ENCODE data around the gene SEMA3E. TPM values are rescaled to one million over a fixed set of nuclear protein-coding genes. Genes with fewer than 3 reads are reported as not detected.

The SEMA3E gene
- total RNA-seq, 1 experiment from 2014 or later = 7.3 TPM

- ChIA-PET CTCF (no interaction called here), POLR2A (no interaction called here)
- DNase-seq (ENCODE audit: low read depth, low spot score) = no peak
- intact Hi-C loops (cut with micrococcal nuclease; ENCODE audit: unreplicated experiment) (no loop called here), in situ Hi-C loops (cut with HindIII; ENCODE audit: low pct_unique_long_range_greater_than_20kb, low sequenced_read_pairs) (no loop called here)
- H3K36me3 ChIP-seq (ENCODE audit: control insufficient read depth, insufficient read depth, low read length) = no peaks in the 10 kb centered on the region
- H3K27ac ChIP-seq (ENCODE audit: low read length) = no peak overlapping the region
- no peaks in the 10 kb centered on the region for H3K9me3 ChIP-seq (ENCODE audit: control insufficient read depth, insufficient read depth, low read depth, low read length)
- no peak overlapping the region for H3K4me3 ChIP-seq (ENCODE audit: low read depth in 2 of 2, low read length in 2 of 2)
- no peaks in the 10 kb centered on the region for H3K4me1 ChIP-seq (ENCODE audit: control insufficient read depth, insufficient read depth, low read length)
- TF ChIP-seq POLR2AphosphoS5 (IDR thresholded peaks at IDR 0.05; ENCODE audit: low read depth, low read length) = no peak
- no peak for TF ChIP-seq TCF7L2 (IDR thresholded peaks at IDR 0.05; ENCODE audit: low read depth, low read length)
- TF ChIP-seq SIN3A (IDR thresholded peaks at IDR 0.05; ENCODE audit: borderline replicate concordance, insufficient read depth, low read depth, low read length) = no peak
- TF ChIP-seq REST (IDR thresholded peaks at IDR 0.05; ENCODE audit: insufficient read depth in 1 of 2, low read depth in 2 of 2, low read length in 1 of 2) = no peak
- no peak for TF ChIP-seq CTCF (IDR thresholded peaks at IDR 0.05)
- no peaks in the 10 kb centered on the region for H3K27me3 ChIP-seq (ENCODE audit: control insufficient read depth, insufficient read depth, low read length)
- ATAC-seq = no peak
- BruUV-seq (replicated peaks) = no TSS peak
Observed at GRCh38 chr7:83362871-83363550, 285.9 kb downstream of the SEMA3E start.

- BruUV-seq (replicated peaks) = no TSS peak
- no peak for DNase-seq (ENCODE audit: low read depth, low spot score)
- H3K36me3 ChIP-seq (ENCODE audit: control insufficient read depth, insufficient read depth, low read length) = no peaks in the 10 kb centered on the region
- no peak overlapping the region for H3K27ac ChIP-seq (ENCODE audit: low read length)
- intact Hi-C loops (cut with micrococcal nuclease; ENCODE audit: unreplicated experiment) (no loop called here), in situ Hi-C loops (cut with HindIII; ENCODE audit: low pct_unique_long_range_greater_than_20kb, low sequenced_read_pairs) (no loop called here)
- TF ChIP-seq SIN3A (IDR thresholded peaks at IDR 0.05; ENCODE audit: borderline replicate concordance, insufficient read depth, low read depth, low read length) (no peak), TCF7L2 (IDR thresholded peaks at IDR 0.05; ENCODE audit: low read depth, low read length) (no peak), REST (IDR thresholded peaks at IDR 0.05; ENCODE audit: insufficient read depth in 1 of 2, low read depth in 2 of 2, low read length in 1 of 2) (no peak), CTCF (IDR thresholded peaks at IDR 0.05) (no peak), POLR2AphosphoS5 (IDR thresholded peaks at IDR 0.05; ENCODE audit: low read depth, low read length) (no peak)
- H3K4me1 ChIP-seq (ENCODE audit: control insufficient read depth, insufficient read depth, low read length) = no peaks in the 10 kb centered on the region
- CTCF ChIA-PET = no interaction called here
- POLR2A ChIA-PET = no interaction called here
- ATAC-seq = no peak
- no peak overlapping the region for H3K4me3 ChIP-seq (ENCODE audit: low read depth in 2 of 2, low read length in 2 of 2)
- no peaks in the 10 kb centered on the region for H3K9me3 ChIP-seq (ENCODE audit: control insufficient read depth, insufficient read depth, low read depth, low read length)
- H3K27me3 ChIP-seq (ENCODE audit: control insufficient read depth, insufficient read depth, low read length) = no peaks in the 10 kb centered on the region; the same call in 1 of the 2 replicates
Observed at GRCh38 chr7:83359108-83359507, 289.8 kb downstream of the SEMA3E start.

Measured in Panc1 (cell line).